Measurements from ENCODE around the gene SLC6A13. TPM values are rescaled to one million over a fixed set of nuclear protein-coding genes. Genes with fewer than 3 reads are reported as not detected.

The SLC6A13 gene
- total and polyA plus RNA-seq, 2 donors (not counting 3 experiments of a cell fraction or from before 2014, with no cell fraction given) = 0.14 TPM; not detected in 1

DNA sequence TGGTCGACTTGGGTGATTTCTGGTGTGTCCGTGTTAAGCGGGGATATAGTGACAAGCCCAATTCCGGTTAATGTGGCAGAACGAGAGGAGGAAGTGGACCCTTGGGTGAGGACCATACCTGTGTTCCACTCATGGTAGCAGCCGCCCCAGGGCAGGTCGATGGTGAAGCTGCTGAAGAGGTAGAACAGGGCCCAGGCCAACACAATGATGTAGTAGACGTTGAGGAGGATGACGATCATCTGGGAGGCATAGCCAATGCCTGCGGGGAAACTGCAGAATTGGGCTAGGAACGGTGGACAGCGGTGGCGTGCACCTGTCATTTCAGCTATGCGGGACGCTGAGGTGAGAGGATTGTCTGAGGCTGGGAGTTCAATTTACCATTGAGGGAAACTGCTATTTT, 20.1 kb downstream of the SLC6A13 start:
- intact Hi-C loops (cut with micrococcal nuclease) (no loop called here), dilution Hi-C loops (cut with MboI; ENCODE audit: extremely low pct_ligation_motif_present, low sequenced_read_pairs) (no loop called here)
- Histone ChIP-seq H3K9me1 (replicated peaks; ENCODE audit: control insufficient read depth, extremely low read depth, insufficient read depth, low read length) (no peaks in the 10 kb centered on the region), H3K79me2 (ENCODE audit: control insufficient read depth, insufficient read depth, low read length) (no peaks in the 10 kb centered on the region), H3K4me2 (ENCODE audit: insufficient read depth, low read length) (no peak overlapping the region), H3K9me3 (replicated peaks; ENCODE audit: control insufficient read depth, insufficient read depth, low read length) (no peaks in the 10 kb centered on the region), H3K36me3 (ENCODE audit: control insufficient read depth in 2 of 2, extremely low read depth in 1 of 2, insufficient read depth in 2 of 2, low read length in 2 of 2) (no peaks in the 10 kb centered on the region), H2AFZ (ENCODE audit: low read depth, low read length) (no peak overlapping the region), H4K20me1 (replicated peaks; ENCODE audit: control insufficient read depth, extremely low read depth, insufficient read depth, low read length) (no peaks in the 10 kb centered on the region), H3K9ac (replicated peaks; ENCODE audit: extremely low read depth, insufficient read depth, low read length) (no peak overlapping the region), H3K27ac (ENCODE audit: insufficient read depth, low read depth, low read length) (no peak overlapping the region), H3K4me1 (ENCODE audit: control insufficient read depth, extremely low read depth, insufficient read depth, low read length) (no peaks in the 10 kb centered on the region), H3K4me3 (replicated peaks in 1 of 3; ENCODE audit: insufficient read depth in 1 of 3, low read depth in 1 of 3, low read length in 3 of 3) (no peak overlapping the region), H3K27me3 (ENCODE audit: control insufficient read depth in 2 of 2, insufficient read depth in 2 of 2, low read length in 2 of 2) (peaks cover 0 to 2% of the 10 kb centered on the region in 2 experiments)
- CTCF ChIA-PET = no interaction called here
- POLR2A ChIA-PET = no interaction called here
- TF ChIP-seq JUN (IDR thresholded peaks at IDR 0.05; ENCODE audit: borderline replicate concordance, insufficient read depth, insufficient read length, low read depth) (no peak), EZH2 (IDR thresholded peaks at IDR 0.05; ENCODE audit: borderline replicate concordance, low read depth, low read length, severe bottlenecking) (no peak), MYC (IDR thresholded peaks at IDR 0.05; ENCODE audit: low read depth, low read length) (no peak), GATA2 (IDR thresholded peaks at IDR 0.05; ENCODE audit: insufficient read depth, insufficient read length, low read depth, low read length) (no peak), FOS (IDR thresholded peaks at IDR 0.05; ENCODE audit: borderline replicate concordance, insufficient read depth, low read length) (no peak), POLR2A (IDR thresholded peaks at IDR 0.05; ENCODE audit: low read depth, low read length) (no peak)
- TF ChIP-seq, protein P1, sequence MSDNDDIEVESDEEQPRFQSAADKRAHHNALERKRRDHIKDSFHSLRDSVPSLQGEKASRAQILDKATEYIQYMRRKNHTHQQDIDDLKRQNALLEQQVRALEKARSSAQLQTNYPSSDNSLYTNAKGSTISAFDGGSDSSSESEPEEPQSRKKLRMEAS (IDR thresholded peaks at IDR 0.05; ENCODE audit: insufficient read depth, insufficient read length) = no peak
- DNase-seq (ENCODE audit: low read depth, low spot score) (no peak), FAIRE-seq (no peak)
- BruUV-seq (replicated peaks) = no TSS peak

DNA sequence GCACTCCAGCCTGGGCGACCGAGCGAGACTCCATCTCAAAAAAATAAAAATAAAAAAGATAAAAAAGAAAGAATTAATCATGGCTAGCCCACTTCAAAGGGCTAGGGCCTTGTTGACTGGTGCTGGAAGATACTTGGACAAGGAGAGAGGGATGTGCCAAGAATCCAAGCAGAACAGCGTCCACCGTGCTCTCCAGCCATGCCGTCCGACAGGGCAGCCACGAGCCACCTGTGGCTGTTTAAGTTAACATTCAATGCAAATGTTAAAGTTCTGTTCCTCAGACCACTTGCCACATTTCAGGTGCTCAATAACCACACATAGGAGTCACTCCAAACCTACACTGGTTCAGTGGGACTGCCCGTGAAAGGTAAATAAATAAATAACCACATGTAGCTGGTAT, 21.4 kb downstream of the SLC6A13 start:
- DNase-seq (ENCODE audit: low read depth, low spot score) = no peak
- TF ChIP-seq, protein P2, sequence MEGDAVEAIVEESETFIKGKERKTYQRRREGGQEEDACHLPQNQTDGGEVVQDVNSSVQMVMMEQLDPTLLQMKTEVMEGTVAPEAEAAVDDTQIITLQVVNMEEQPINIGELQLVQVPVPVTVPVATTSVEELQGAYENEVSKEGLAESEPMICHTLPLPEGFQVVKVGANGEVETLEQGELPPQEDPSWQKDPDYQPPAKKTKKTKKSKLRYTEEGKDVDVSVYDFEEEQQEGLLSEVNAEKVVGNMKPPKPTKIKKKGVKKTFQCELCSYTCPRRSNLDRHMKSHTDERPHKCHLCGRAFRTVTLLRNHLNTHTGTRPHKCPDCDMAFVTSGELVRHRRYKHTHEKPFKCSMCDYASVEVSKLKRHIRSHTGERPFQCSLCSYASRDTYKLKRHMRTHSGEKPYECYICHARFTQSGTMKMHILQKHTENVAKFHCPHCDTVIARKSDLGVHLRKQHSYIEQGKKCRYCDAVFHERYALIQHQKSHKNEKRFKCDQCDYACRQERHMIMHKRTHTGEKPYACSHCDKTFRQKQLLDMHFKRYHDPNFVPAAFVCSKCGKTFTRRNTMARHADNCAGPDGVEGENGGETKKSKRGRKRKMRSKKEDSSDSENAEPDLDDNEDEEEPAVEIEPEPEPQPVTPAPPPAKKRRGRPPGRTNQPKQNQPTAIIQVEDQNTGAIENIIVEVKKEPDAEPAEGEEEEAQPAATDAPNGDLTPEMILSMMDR (IDR thresholded peaks at IDR 0.05; ENCODE audit: extremely low read depth in 1 of 2, insufficient read depth in 1 of 2, low read depth in 1 of 2, low read length in 2 of 2) = no peak
- no peak for TF ChIP-seq POLR2AphosphoS5 (IDR thresholded peaks at IDR 0.05; ENCODE audit: insufficient read depth, low read depth, low read length)
- no peak for TF ChIP-seq EZH2 (IDR thresholded peaks at IDR 0.05; ENCODE audit: borderline replicate concordance, low read depth, low read length, severe bottlenecking)
- Histone ChIP-seq H3K9me3 (replicated peaks; ENCODE audit: control insufficient read depth, insufficient read depth, low read length) (no peaks in the 10 kb centered on the region), H3K27me3 (ENCODE audit: control insufficient read depth in 2 of 2, insufficient read depth in 2 of 2, low read length in 2 of 2) (peaks cover 0 to 2% of the 10 kb centered on the region in 2 experiments), H3K4me3 (replicated peaks in 1 of 3; ENCODE audit: insufficient read depth in 1 of 3, low read depth in 1 of 3, low read length in 3 of 3) (no peak overlapping the region), H4K20me1 (replicated peaks; ENCODE audit: control insufficient read depth, extremely low read depth, insufficient read depth, low read length) (no peaks in the 10 kb centered on the region), H3K4me1 (ENCODE audit: control insufficient read depth, extremely low read depth, insufficient read depth, low read length) (no peaks in the 10 kb centered on the region), H3K9me1 (replicated peaks; ENCODE audit: control insufficient read depth, extremely low read depth, insufficient read depth, low read length) (no peaks in the 10 kb centered on the region), H3K36me3 (ENCODE audit: control insufficient read depth in 2 of 2, extremely low read depth in 1 of 2, insufficient read depth in 2 of 2, low read length in 2 of 2) (no peaks in the 10 kb centered on the region), H3K79me2 (ENCODE audit: control insufficient read depth, insufficient read depth, low read length) (no peaks in the 10 kb centered on the region), H2AFZ (ENCODE audit: low read depth, low read length) (no peak overlapping the region), H3K4me2 (ENCODE audit: insufficient read depth, low read length) (no peak overlapping the region), H3K27ac (ENCODE audit: insufficient read depth, low read depth, low read length) (no peak overlapping the region), H3K9ac (replicated peaks; ENCODE audit: extremely low read depth, insufficient read depth, low read length) (no peak overlapping the region)
- ChIA-PET POLR2A (no interaction called here), CTCF (no interaction called here)
- intact Hi-C loops (cut with micrococcal nuclease) = no loop called here
- BruUV-seq (replicated peaks) = no TSS peak
- FAIRE-seq = no peak
- dilution Hi-C loops (cut with MboI; ENCODE audit: extremely low pct_ligation_motif_present, low sequenced_read_pairs) = no loop called here

All from endothelial cell of umbilical vein (primary cell).